GM12891 (cell line): ENCODE measurements around the gene SPRR2D.

ENCODE experiments used
- POLR2A ChIP-seq: IDR thresholded peaks from 2 replicates; pipeline ENCODE4 v1.6.1; 2011; ENCODE audit warnings: low read depth, low read length, control low read depth
- POU2F2 ChIP-seq: IDR thresholded peaks from 2 replicates; pipeline ENCODE4 v1.6.1; 2011; ENCODE audit warnings: low read depth, mild to moderate bottlenecking, control low read depth, low read length, moderate library complexity
- TAF1 ChIP-seq: IDR thresholded peaks from 2 replicates; pipeline ENCODE4 v1.6.1; 2011; ENCODE audit warnings: low read depth, low read length, control low read depth

GRCh38 chr1:153000294-153000693, 40.6 kb downstream of the SPRR2D start:
- TF ChIP-seq POU2F2 (no peak), TAF1 (no peak), POLR2A (no peak)
